ENCODE data around the gene PEX16. TPM values are rescaled to one million over a fixed set of nuclear protein-coding genes. Genes with fewer than 3 reads are reported as not detected.
A peak's percentile ranks its signal among the peaks of the same experiment; 100 is the strongest.

PEX16 gene
- total RNA-seq, 5 donors from 2014 or later (not counting 1 experiment from before 2014, with no cell fraction given): 49.4 to 87.5 (median 65.2) TPM

DNA sequence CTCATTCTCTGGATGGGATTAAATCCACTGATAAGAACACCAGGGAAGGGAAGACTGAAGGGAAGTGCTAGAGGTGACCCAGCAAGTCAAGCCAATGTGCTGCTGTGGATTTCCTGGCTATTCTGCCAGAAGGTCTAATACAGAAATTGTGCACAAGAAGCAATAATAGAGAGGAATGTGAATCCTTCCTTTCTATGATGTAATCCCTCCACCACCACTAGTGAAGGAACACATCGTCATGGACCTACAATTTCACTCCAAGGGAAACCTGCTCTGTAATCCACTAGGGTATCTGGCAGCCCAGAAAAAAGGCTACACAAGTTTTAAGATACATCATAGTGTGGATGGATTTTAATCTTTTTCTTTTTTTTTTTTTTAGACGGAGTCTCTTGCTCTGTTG lies 22.2 kb upstream of the PEX16 start:
- H3K27me3 ChIP-seq (replicated peaks in 1 of 2; ENCODE audit: control insufficient read depth in 2 of 2, extremely low read depth in 1 of 2, insufficient read depth in 2 of 2, low read length in 1 of 2): no peaks in the 10 kb centered on the region
- no peaks in the 10 kb centered on the region for H3K4me1 ChIP-seq (ENCODE audit: control insufficient read depth in 1 of 2, extremely low read depth in 1 of 2, insufficient read depth in 2 of 2, low read length in 2 of 2)
- DNase-seq (no peak), ATAC-seq (replicated peaks in 1 of 4) (no peak)
- no peaks in the 10 kb centered on the region for H3K9me3 Mint-ChIP-seq
- H3K4me3 ChIP-seq (ENCODE audit: control insufficient read depth in 1 of 2, extremely low read depth in 1 of 2, low read length in 1 of 2): no peak overlapping the region
- no peak overlapping the region for H3K4me3 Mint-ChIP-seq
- WGBS (ENCODE audit: insufficient coverage): no CpG with 5 or more reads among the region's 2 CpGs
- CTCF ChIA-PET: interaction anchor here (0.6 kb wide), 3 partner anchors 19 to 614 kb away, joined by 5 to 7 read pairs (median 6); no protein-coding TSS in a partner anchor
- peaks cover 42% of the 10 kb centered on the region for H3K36me3 Mint-ChIP-seq
- peaks cover 0 to 1% (median 0%) of the 10 kb centered on the region in 3 donors for H3K4me1 Mint-ChIP-seq
- H3K36me3 ChIP-seq (ENCODE audit: control insufficient read depth in 2 of 2, extremely low read depth in 1 of 2, insufficient read depth in 1 of 2, low read length in 1 of 2): peaks cover 7 to 44% of the 10 kb centered on the region in 2 donors
- no peak overlapping the region for H3K27ac ChIP-seq (ENCODE audit: low read length)
- H3K9me3 ChIP-seq: no peaks in the 10 kb centered on the region
- H3K27me3 Mint-ChIP-seq: no peaks in the 10 kb centered on the region
- H3K27ac Mint-ChIP-seq: no peak overlapping the region
- POLR2A ChIA-PET: interaction anchor here (0.6 kb wide), 3 partner anchors 56 to 465 kb away, joined by 3 to 6 read pairs (median 5); no protein-coding TSS in a partner anchor

DNA sequence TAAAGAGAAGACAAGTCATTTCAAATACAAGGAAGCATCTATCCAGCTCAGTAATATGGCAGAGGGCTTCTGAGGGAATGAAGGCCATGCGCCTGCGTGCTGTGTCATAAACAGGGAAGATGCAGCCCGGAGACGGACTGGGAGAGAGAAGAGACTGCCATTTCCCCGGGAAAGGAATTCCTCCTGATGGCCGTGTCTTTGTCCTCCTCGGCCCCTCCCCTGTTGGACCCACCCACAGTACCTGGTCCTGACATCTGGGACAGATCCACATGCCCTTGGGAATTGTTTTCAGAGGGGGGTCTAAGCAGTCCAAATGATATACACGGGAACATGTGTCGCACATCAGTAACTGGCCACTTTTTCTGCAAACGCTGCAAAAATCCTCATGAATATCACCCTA lies 20.2 kb upstream of the PEX16 start:
- Histone ChIP-seq H3K36me3 (ENCODE audit: control insufficient read depth in 2 of 2, extremely low read depth in 1 of 2, insufficient read depth in 1 of 2, low read length in 1 of 2) (peaks cover 11 to 52% of the 10 kb centered on the region in 2 donors), H3K4me3 (ENCODE audit: control insufficient read depth in 1 of 2, extremely low read depth in 1 of 2, low read length in 1 of 2) (no peak overlapping the region), H3K27ac (ENCODE audit: low read length) (no peak overlapping the region), H3K27me3 (replicated peaks in 1 of 2; ENCODE audit: control insufficient read depth in 2 of 2, extremely low read depth in 1 of 2, insufficient read depth in 2 of 2, low read length in 1 of 2) (no peaks in the 10 kb centered on the region), H3K9me3 (no peaks in the 10 kb centered on the region), H3K4me1 (ENCODE audit: control insufficient read depth in 1 of 2, extremely low read depth in 1 of 2, insufficient read depth in 2 of 2, low read length in 2 of 2) (no peaks in the 10 kb centered on the region)
- ChIA-PET POLR2A (no interaction called here), CTCF (no interaction called here)
- Mint-ChIP-seq H3K36me3 (peaks cover 32% of the 10 kb centered on the region), H3K4me3 (no peak overlapping the region), H3K4me1 (peaks cover 0 to 4% (median 0%) of the 10 kb centered on the region in 3 donors), H3K27ac (no peak overlapping the region), H3K9me3 (no peaks in the 10 kb centered on the region), H3K27me3 (no peaks in the 10 kb centered on the region)
- no CpG with 5 or more reads among the region's 10 CpGs for WGBS (ENCODE audit: insufficient coverage)
- DNase-seq (no peak), ATAC-seq (replicated peaks in 1 of 4) (no peak)

DNA sequence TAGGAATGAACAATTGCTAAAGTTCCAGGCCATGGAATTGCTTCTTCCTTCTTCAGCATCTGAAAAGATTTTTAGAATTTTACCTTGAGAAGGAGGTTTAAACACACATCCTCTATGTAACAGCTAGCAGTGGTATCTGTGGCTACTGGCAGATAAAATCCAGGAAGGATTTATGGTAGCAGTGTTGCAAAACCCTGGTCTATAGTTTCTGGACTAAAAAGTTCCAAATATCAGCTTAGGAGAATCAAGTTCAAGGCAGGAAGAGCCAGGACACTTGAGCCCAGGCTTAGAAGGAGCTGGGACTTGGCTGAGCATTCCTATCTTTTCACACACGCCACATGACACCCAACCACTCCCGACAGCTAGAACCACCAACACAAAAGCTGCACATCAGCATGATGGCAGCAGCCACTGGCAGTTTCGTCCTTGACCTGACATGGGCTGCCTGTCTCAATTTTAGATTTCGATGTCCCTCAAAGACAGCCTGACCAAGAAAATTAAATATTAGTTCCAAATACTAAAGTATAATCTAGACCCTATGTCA lies 18.9 kb upstream of the PEX16 start:
- POLR2A ChIA-PET: no interaction called here
- peaks cover 0 to 7% of the 10 kb centered on the region in 2 experiments for H3K4me1 ChIP-seq (ENCODE audit: control insufficient read depth in 1 of 2, extremely low read depth in 1 of 2, insufficient read depth in 2 of 2, low read length in 2 of 2)
- no peaks in the 10 kb centered on the region for H3K9me3 Mint-ChIP-seq

DNA sequence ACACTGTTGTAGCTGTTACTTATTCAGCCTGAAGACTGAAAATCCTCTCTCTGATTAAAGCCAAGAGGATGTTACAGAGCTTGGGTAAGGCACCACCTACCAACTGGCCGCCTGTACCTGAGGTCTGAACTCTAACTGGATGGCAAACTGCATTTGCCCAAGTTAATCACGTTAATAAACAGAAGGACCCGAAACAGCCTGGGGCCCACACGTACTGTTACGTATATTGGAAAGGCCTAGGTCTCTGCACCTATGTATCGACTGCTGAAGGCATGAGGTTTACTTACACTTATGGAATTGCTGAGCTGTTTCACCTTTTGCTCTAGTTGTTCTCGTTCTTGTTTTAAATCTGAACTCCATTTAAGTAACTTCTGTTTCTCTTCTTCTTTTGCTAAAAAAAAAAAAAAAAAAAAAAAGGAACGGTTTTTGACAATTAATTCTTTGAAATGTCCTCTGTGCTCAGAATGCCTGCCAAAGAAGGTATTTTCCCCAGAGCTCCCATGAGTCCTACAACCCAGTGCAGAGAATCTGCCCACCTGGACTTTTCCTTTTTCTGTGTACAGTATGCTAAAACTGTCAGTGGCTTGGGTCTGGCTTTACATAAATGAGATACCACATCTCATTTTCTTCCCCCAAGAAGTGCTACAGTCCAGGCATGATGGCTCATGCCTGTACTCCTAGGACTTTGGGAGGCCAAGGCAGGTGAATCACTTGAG lies 17.8 kb upstream of the PEX16 start:
- H3K27ac ChIP-seq (ENCODE audit: low read length): no peak overlapping the region
- peak overlapping the region in 1 of 2 donors; percentile 39 for H3K27ac Mint-ChIP-seq
- peaks cover 0 to 17% of the 10 kb centered on the region in 2 experiments for H3K4me1 ChIP-seq (ENCODE audit: control insufficient read depth in 1 of 2, extremely low read depth in 1 of 2, insufficient read depth in 2 of 2, low read length in 2 of 2)
- no peak overlapping the region for H3K4me3 Mint-ChIP-seq
- CTCF ChIA-PET: interaction anchor here (0.6 to 0.7 kb wide), 3 partner anchors 24 to 1992 kb away, joined by 4 to 5 read pairs (median 4); no protein-coding TSS in a partner anchor
- H3K4me3 ChIP-seq (ENCODE audit: control insufficient read depth in 1 of 2, extremely low read depth in 1 of 2, low read length in 1 of 2): no peak overlapping the region
- H3K27me3 Mint-ChIP-seq: no peaks in the 10 kb centered on the region
- peaks cover 14 to 23% (median 19%) of the 10 kb centered on the region in 3 donors for H3K4me1 Mint-ChIP-seq
- ATAC-seq (replicated peaks in 1 of 4) (no peak), DNase-seq (no peak)
- H3K9me3 ChIP-seq: no peaks in the 10 kb centered on the region
- H3K27me3 ChIP-seq (replicated peaks in 1 of 2; ENCODE audit: control insufficient read depth in 2 of 2, extremely low read depth in 1 of 2, insufficient read depth in 2 of 2, low read length in 1 of 2): no peaks in the 10 kb centered on the region
- POLR2A ChIA-PET: no interaction called here
- H3K36me3 Mint-ChIP-seq: peaks cover 23% of the 10 kb centered on the region
- WGBS (ENCODE audit: insufficient coverage): 94% methylated on average over 6 of the region's 8 CpGs
- H3K9me3 Mint-ChIP-seq: no peaks in the 10 kb centered on the region
- peaks cover 11 to 66% of the 10 kb centered on the region in 2 donors for H3K36me3 ChIP-seq (ENCODE audit: control insufficient read depth in 2 of 2, extremely low read depth in 1 of 2, insufficient read depth in 1 of 2, low read length in 1 of 2)

More for the DNA sequence above, 18.9 kb upstream of the PEX16 start:
- Mint-ChIP-seq H3K36me3 (peaks cover 24% of the 10 kb centered on the region), H3K27me3 (no peaks in the 10 kb centered on the region), H3K4me3 (no peak overlapping the region), H3K4me1 (peaks cover 4 to 12% (median 8%) of the 10 kb centered on the region in 3 donors), H3K27ac (peak overlapping the region in 1 of 2 donors; percentile 52)
- Histone ChIP-seq H3K4me3 (ENCODE audit: control insufficient read depth in 1 of 2, extremely low read depth in 1 of 2, low read length in 1 of 2) (no peak overlapping the region), H3K27me3 (replicated peaks in 1 of 2; ENCODE audit: control insufficient read depth in 2 of 2, extremely low read depth in 1 of 2, insufficient read depth in 2 of 2, low read length in 1 of 2) (no peaks in the 10 kb centered on the region), H3K36me3 (ENCODE audit: control insufficient read depth in 2 of 2, extremely low read depth in 1 of 2, insufficient read depth in 1 of 2, low read length in 1 of 2) (peaks cover 11 to 62% of the 10 kb centered on the region in 2 donors), H3K9me3 (no peaks in the 10 kb centered on the region), H3K27ac (ENCODE audit: low read length) (no peak overlapping the region)
- CTCF ChIA-PET: interaction anchor here in 1 of 2 donors (0.6 kb wide), 1 partner anchor 1991 kb away, joined by 4 read pairs; no protein-coding TSS in a partner anchor
- WGBS (ENCODE audit: insufficient coverage): 98% methylated on average over 4 of the region's 4 CpGs
- DNase-seq (no peak), ATAC-seq (replicated peaks in 1 of 4) (no peak)

DNA sequence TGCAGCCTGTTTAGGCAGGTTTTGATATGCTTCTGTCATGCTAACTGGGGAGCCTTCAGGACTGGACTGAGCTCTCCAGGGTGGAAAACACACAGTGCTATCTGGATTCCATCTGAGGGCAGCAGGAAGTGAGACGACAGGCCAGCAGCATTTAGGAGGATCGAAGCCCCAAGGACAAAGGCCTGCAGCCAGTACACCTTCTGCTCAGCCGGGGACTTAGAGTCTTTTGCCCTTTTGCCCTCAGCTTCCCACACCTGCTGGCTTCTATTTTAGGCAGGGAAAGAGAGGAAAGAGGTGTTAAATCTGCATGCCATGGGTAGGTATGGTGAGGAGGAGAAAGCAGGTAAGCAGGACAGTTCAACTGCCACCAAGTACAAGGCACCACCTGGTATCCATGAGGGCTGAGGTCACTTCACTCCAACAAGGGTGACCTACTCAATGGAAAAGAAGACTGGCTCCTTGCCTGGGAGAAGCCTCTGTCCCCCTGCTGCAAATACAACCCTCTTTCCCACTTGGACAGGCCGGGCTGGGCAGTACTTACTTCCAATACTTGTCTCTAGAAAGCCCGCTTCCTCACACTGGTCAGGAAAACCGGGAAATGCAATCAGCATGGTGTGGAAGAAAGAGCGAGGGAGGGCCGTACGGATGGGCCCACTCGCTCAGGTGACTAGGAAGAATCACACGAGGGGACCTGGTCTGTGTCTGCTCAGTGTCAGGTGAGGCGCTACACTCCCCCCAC lies 17.1 kb upstream of the PEX16 start:
- ATAC-seq (replicated peaks in 1 of 4) (no peak), DNase-seq (no peak)
- peaks cover 23% of the 10 kb centered on the region for H3K36me3 Mint-ChIP-seq
- H3K27ac ChIP-seq (ENCODE audit: low read length): no peak overlapping the region
- H3K36me3 ChIP-seq (ENCODE audit: control insufficient read depth in 2 of 2, extremely low read depth in 1 of 2, insufficient read depth in 1 of 2, low read length in 1 of 2): peaks cover 11 to 66% of the 10 kb centered on the region in 2 donors
- peaks cover 22 to 31% (median 26%) of the 10 kb centered on the region in 3 donors for H3K4me1 Mint-ChIP-seq
- no peaks in the 10 kb centered on the region for H3K27me3 ChIP-seq (replicated peaks in 1 of 2; ENCODE audit: control insufficient read depth in 2 of 2, extremely low read depth in 1 of 2, insufficient read depth in 2 of 2, low read length in 1 of 2)
- H3K9me3 Mint-ChIP-seq: no peaks in the 10 kb centered on the region
- CTCF ChIA-PET: interaction anchor here in 1 of 2 donors (0.7 kb wide), 1 partner anchor 198 kb away, joined by 4 read pairs; no protein-coding TSS in a partner anchor
- WGBS (ENCODE audit: insufficient coverage): 98% methylated on average over 8 of the region's 12 CpGs
- H3K4me3 ChIP-seq (ENCODE audit: control insufficient read depth in 1 of 2, extremely low read depth in 1 of 2, low read length in 1 of 2): no peak overlapping the region
- POLR2A ChIA-PET: interaction anchor here in 1 of 2 donors (0.7 kb wide), 1 partner anchor 36 kb away, joined by 3 read pairs; no protein-coding TSS in a partner anchor
- H3K27ac Mint-ChIP-seq: no peak overlapping the region
- H3K9me3 ChIP-seq: no peaks in the 10 kb centered on the region
- no peaks in the 10 kb centered on the region for H3K27me3 Mint-ChIP-seq
- H3K4me3 Mint-ChIP-seq: no peak overlapping the region
- H3K4me1 ChIP-seq (ENCODE audit: control insufficient read depth in 1 of 2, extremely low read depth in 1 of 2, insufficient read depth in 2 of 2, low read length in 2 of 2): peaks cover 0 to 25% of the 10 kb centered on the region in 2 experiments
